Caco-2 (cell line): Measurements from ENCODE around the gene TWIST2. TPM values are rescaled to one million over a fixed set of nuclear protein-coding genes. Genes with fewer than 3 reads are reported as not detected.

Source experiments
- BruUV-seq: library from RNA; stranded (reverse); fragments of 400-500 nt; replicated peaks from 2 replicates; lab custom pipeline; 2021; lab: Mats Ljungman, UMichigan
- CTCF ChIA-PET: fragments of 300-600 bp; sonication (Branson Sonifier 250); formaldehyde crosslinking; loops from one replicate; lab custom pipeline; 2022; ENCODE audit warnings: antibody characterized with exemption; lab: Charles Lee
- POLR2A ChIA-PET: fragments of 300-600 bp; sonication (Branson Sonifier 250); formaldehyde crosslinking; loops from one replicate; lab custom pipeline; 2022; ENCODE audit warnings: antibody characterized with exemption; lab: Charles Lee
- DNase-seq, 2 experiments: peaks; one replicate each; pipeline versions ENCODE4 v3.0.0 to v3.0.0-alpha.2; 2020 to 2022
- H3K27me3 ChIP-seq: replicated peaks from 2 replicates; pipeline ENCODE4 v1.6.0; 2011; ENCODE audit warnings: low read length; ENCODE audit not compliant: control insufficient read depth, insufficient read depth
- H3K36me3 ChIP-seq: 2 replicates; pipeline ENCODE4 v1.5.1; 2011; ENCODE audit warnings: low read length; ENCODE audit not compliant: control insufficient read depth, insufficient read depth
- H3K4me1 ChIP-seq: fragments of 250-450 bp; sonication (Bioruptor Pico); 2 replicates; pipeline ENCODE4 v1.5.1; 2020; ENCODE audit warnings: mild to moderate bottlenecking
- H3K4me3 ChIP-seq: 2 replicates; pipeline ENCODE4 v1.5.1; 2011; ENCODE audit warnings: low read depth, mild to moderate bottlenecking, control low read depth, low read length
- H3K9me3 ChIP-seq: fragments of 250-450 bp; sonication (Bioruptor Pico); 2 replicates; pipeline ENCODE4 v1.5.1; 2020; ENCODE audit warnings: mild to moderate bottlenecking, moderate library complexity
- H3K27ac Mint-ChIP-seq: one replicate; pipeline ENCODE4 v1.8.0; 2022; ENCODE audit warnings: mixed read lengths; ENCODE audit not compliant: unreplicated experiment
- H3K27me3 Mint-ChIP-seq: one replicate; pipeline ENCODE4 v1.8.0; 2022; ENCODE audit warnings: mixed read lengths; ENCODE audit not compliant: insufficient read depth, unreplicated experiment
- H3K36me3 Mint-ChIP-seq: one replicate; pipeline ENCODE4 v1.8.0; 2022; ENCODE audit warnings: mild to moderate bottlenecking, mixed read lengths; ENCODE audit not compliant: insufficient read depth, unreplicated experiment
- H3K4me1 Mint-ChIP-seq: one replicate; pipeline ENCODE4 v1.8.0; 2022; ENCODE audit warnings: low read depth, mixed read lengths; ENCODE audit not compliant: unreplicated experiment
- H3K4me3 Mint-ChIP-seq: one replicate; pipeline ENCODE4 v1.8.0; 2022; ENCODE audit warnings: mild to moderate bottlenecking, moderate library complexity, mixed read lengths; ENCODE audit not compliant: unreplicated experiment
- H3K9me3 Mint-ChIP-seq: one replicate; pipeline ENCODE4 v1.8.0; 2022; ENCODE audit warnings: mixed read lengths; ENCODE audit not compliant: unreplicated experiment
- CTCF ChIP-seq, 2 experiments: fragments of 200-600 bp in 1 of 2; IDR thresholded peaks; 1 replicate in 1 of 2; 2 replicates in 1 of 2; pipeline versions ENCODE4 v1.5.1 to v1.8.0; 2011 to 2022; ENCODE audit warnings: antibody characterized with exemption in 1 of 2, control low read depth in 1 of 2, inconsistent platforms in 1 of 2, low read depth in 1 of 2, low read length in 1 of 2, mild to moderate bottlenecking in 1 of 2, moderate library complexity in 1 of 2; ENCODE audit not compliant: insufficient read depth in 1 of 2, severe bottlenecking in 1 of 2, unreplicated experiment in 1 of 2
- intact Hi-C: fragments of 100-400 bp; cut with micrococcal nuclease; formaldehyde crosslinking; loops from one replicate; pipeline ENCODE4 v1.10.0; 2022; ENCODE audit not compliant: unreplicated experiment
- total RNA-seq: library from RNA; stranded (reverse); gene quantifications from 2 replicates; pipeline ENCODE4 v1.2.3, GENCODE V29; 2022

TWIST2 gene
- total RNA-seq, 1 experiment from 2014 or later: not detected

- no peak for TF ChIP-seq CTCF (IDR thresholded peaks at IDR 0.05; ENCODE audit: insufficient read depth in 1 of 2, low read depth in 1 of 2, low read length in 1 of 2, severe bottlenecking in 1 of 2, unreplicated experiment in 1 of 2)
- no peak overlapping the region for H3K4me3 Mint-ChIP-seq
- intact Hi-C loops: no loop called here
- ChIA-PET POLR2A (no interaction called here), CTCF (no interaction called here)
- H3K4me3 ChIP-seq: no peak overlapping the region
- no peak overlapping the region for H3K27ac Mint-ChIP-seq
- H3K36me3 Mint-ChIP-seq: no peaks in the 10 kb centered on the region
- no peaks in the 10 kb centered on the region for H3K9me3 ChIP-seq
- no TSS peak for BruUV-seq
- no peaks in the 10 kb centered on the region for H3K36me3 ChIP-seq
- no peaks in the 10 kb centered on the region for H3K9me3 Mint-ChIP-seq
- DNase-seq: no peak
- no peaks in the 10 kb centered on the region for H3K27me3 Mint-ChIP-seq
- H3K4me1 ChIP-seq: no peaks in the 10 kb centered on the region
- no peaks in the 10 kb centered on the region for H3K4me1 Mint-ChIP-seq
- no peaks in the 10 kb centered on the region for H3K27me3 ChIP-seq
These were observed 30.0 kb upstream of the TWIST2 start for GRCh38 chr2:238817891-238818290.

- intact Hi-C loops: no loop called here
- Histone ChIP-seq H3K9me3 (no peaks in the 10 kb centered on the region), H3K4me3 (no peak overlapping the region), H3K36me3 (no peaks in the 10 kb centered on the region), H3K27me3 (no peaks in the 10 kb centered on the region), H3K4me1 (no peaks in the 10 kb centered on the region)
- Mint-ChIP-seq H3K27ac (no peak overlapping the region), H3K27me3 (no peaks in the 10 kb centered on the region), H3K4me3 (no peak overlapping the region), H3K9me3 (no peaks in the 10 kb centered on the region), H3K36me3 (no peaks in the 10 kb centered on the region), H3K4me1 (no peaks in the 10 kb centered on the region)
- no peak for TF ChIP-seq CTCF (IDR thresholded peaks at IDR 0.05; ENCODE audit: insufficient read depth in 1 of 2, low read depth in 1 of 2, low read length in 1 of 2, severe bottlenecking in 1 of 2, unreplicated experiment in 1 of 2)
- BruUV-seq: no TSS peak
- CTCF ChIA-PET: no interaction called here
- no peak for DNase-seq
- POLR2A ChIA-PET: no interaction called here
These were observed 29.3 kb upstream of the TWIST2 start for GRCh38 chr2:238818561-238818960.

GRCh38 chr2:238820197-238820596 is 27.7 kb upstream of the TWIST2 start:
- ChIA-PET CTCF (no interaction called here), POLR2A (no interaction called here)
- no TSS peak for BruUV-seq
- Mint-ChIP-seq H3K9me3 (peaks cover 2% of the 10 kb centered on the region), H3K27ac (no peak overlapping the region), H3K27me3 (no peaks in the 10 kb centered on the region), H3K36me3 (no peaks in the 10 kb centered on the region), H3K4me1 (peaks cover under 1% of the 10 kb centered on the region), H3K4me3 (no peak overlapping the region)
- no peak for DNase-seq
- TF ChIP-seq CTCF (IDR thresholded peaks at IDR 0.05; ENCODE audit: insufficient read depth in 1 of 2, low read depth in 1 of 2, low read length in 1 of 2, severe bottlenecking in 1 of 2, unreplicated experiment in 1 of 2): no peak
- intact Hi-C loops: no loop called here
- no peaks in the 10 kb centered on the region for H3K36me3 ChIP-seq
- no peaks in the 10 kb centered on the region for H3K27me3 ChIP-seq
- H3K4me3 ChIP-seq: no peak overlapping the region
- H3K9me3 ChIP-seq: peaks cover 11% of the 10 kb centered on the region; the same call in 1 of the 2 replicates
- no peaks in the 10 kb centered on the region for H3K4me1 ChIP-seq
